ENCODE measurements around the gene DMAC2.
"Not testable (repeated sequence)": the region's sequence is repeated elsewhere in the genome, so short reads cannot be mapped to it uniquely, and the experiment has no call there.

DMAC2 gene

GRCh38 chr19:41402010-41402409 lies 37.7 kb downstream of the DMAC2 start:
- in situ Hi-C loops (cut with HindIII; ENCODE audit: low sequenced_read_pairs) = no loop called here

GRCh38 chr19:41401483-41401882 lies 38.2 kb downstream of the DMAC2 start:
- in situ Hi-C loops (cut with HindIII; ENCODE audit: low sequenced_read_pairs) = no loop called here

GRCh38 chr19:41399525-41399924 lies 40.2 kb downstream of the DMAC2 start:
- in situ Hi-C loops (cut with HindIII; ENCODE audit: low sequenced_read_pairs) = no loop called here

- in situ Hi-C loops (cut with HindIII; ENCODE audit: low sequenced_read_pairs) = no loop called here
Measured at GRCh38 chr19:41399091-41399490, 40.6 kb downstream of the DMAC2 start.

- in situ Hi-C loops (cut with HindIII; ENCODE audit: low sequenced_read_pairs) = no loop called here
Measured at GRCh38 chr19:41398598-41398997, 41.1 kb downstream of the DMAC2 start.

- in situ Hi-C loops (cut with HindIII; ENCODE audit: low sequenced_read_pairs) = no loop called here
Measured at GRCh38 chr19:41398050-41398418, 41.7 kb downstream of the DMAC2 start.

GRCh38 chr19:41397086-41398049 lies 42.3 kb downstream of the DMAC2 start, which contains the start of the genes BCKDHA and EXOSC5:
TSS of gene BCKDHA (plus strand) at chr19:41397818. CDS start at chr19:41397828, 10 bp downstream.
TSS of gene EXOSC5 (minus strand) at chr19:41397359. CDS start at chr19:41397328, 31 bp downstream.
- in situ Hi-C loops (cut with HindIII; ENCODE audit: low sequenced_read_pairs) = no loop called here

GRCh38 chr19:41395355-41395754 lies 44.4 kb downstream of the DMAC2 start:
- in situ Hi-C loops (cut with HindIII; ENCODE audit: low sequenced_read_pairs) = no loop called here

GRCh38 chr19:41392775-41393174 lies 46.9 kb downstream of the DMAC2 start:
- in situ Hi-C loops (cut with HindIII; ENCODE audit: low sequenced_read_pairs) = no loop called here

- in situ Hi-C loops (cut with HindIII; ENCODE audit: low sequenced_read_pairs) = no loop called here
Measured at GRCh38 chr19:41391618-41392017, 48.1 kb downstream of the DMAC2 start.

GRCh38 chr19:41386442-41386841 lies 53.3 kb downstream of the DMAC2 start:
- in situ Hi-C loops (cut with HindIII; ENCODE audit: low sequenced_read_pairs) = no loop called here

- in situ Hi-C loops (cut with HindIII; ENCODE audit: low sequenced_read_pairs) = no loop called here
Measured at GRCh38 chr19:41384351-41384750, 55.4 kb downstream of the DMAC2 start.

GRCh38 chr19:41381536-41381935 lies 58.2 kb downstream of the DMAC2 start:
- in situ Hi-C loops (cut with HindIII; ENCODE audit: low sequenced_read_pairs) = not testable (repeated sequence)

Data from endothelial cell of hepatic sinusoid (primary cell).